Stimulated activated CD4-positive, alpha-beta T cell treated with anti-CD3 and anti-CD28 coated beads, Interleukin-1b, Interleukin-23, amount 100 ng/mL, for 48 hours (primary cell): ENCODE measurements around the gene EPB41L1.

Experiments used
- DNase-seq: peaks from one replicate; pipeline ENCODE4 v3.0.0-alpha.2; 2020

Gene EPB41L1

DNA sequence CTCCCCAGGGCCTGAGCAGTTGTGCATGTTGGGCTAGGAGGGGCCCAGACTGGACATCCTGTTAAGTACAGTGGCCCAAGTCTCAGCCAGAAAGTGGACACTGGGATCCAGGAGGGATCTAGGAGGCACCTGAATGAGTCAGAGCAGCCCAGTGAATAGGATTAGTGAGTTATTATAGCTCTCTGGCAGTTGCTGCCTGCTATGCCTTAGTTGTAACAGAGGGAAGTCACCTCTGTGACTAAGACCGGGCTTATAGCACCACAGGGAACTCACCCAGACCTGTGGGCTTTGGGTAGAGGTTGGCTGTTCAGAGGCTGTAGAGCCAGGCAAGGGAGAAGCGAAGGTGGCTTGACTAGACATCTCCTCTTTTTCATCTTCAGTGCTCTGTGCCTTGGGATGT is 42.7 kb downstream of the EPB41L1 start:
- no peak for DNase-seq

GRCh38 chr20:36199345-36200257 is 45.1 kb downstream of the EPB41L1 start:
- peak; percentile 71 for DNase-seq

- no peak for DNase-seq
Observed at GRCh38 chr20:36200451-36200850, 45.9 kb downstream of the EPB41L1 start.

DNA sequence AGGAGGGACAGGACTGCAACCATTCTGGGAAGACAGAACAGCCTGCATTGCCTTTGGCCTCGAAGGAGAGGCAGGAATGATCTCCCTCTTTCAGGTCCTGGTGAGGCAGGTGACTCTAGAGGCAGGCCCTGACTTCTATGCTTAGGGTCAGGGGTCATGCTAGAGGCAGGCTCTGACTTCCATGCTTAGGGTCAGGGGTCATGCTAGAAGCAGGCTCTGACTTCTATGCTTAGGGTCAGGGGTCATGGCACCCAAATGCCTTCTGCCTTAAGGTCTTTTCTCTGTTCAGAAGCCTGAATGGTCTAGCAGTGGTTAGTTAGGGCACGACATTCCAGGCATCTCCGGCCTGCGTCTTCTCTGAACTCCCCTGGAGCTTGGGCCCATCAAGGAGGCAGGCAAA is 46.7 kb downstream of the EPB41L1 start:
- DNase-seq: no peak

DNA sequence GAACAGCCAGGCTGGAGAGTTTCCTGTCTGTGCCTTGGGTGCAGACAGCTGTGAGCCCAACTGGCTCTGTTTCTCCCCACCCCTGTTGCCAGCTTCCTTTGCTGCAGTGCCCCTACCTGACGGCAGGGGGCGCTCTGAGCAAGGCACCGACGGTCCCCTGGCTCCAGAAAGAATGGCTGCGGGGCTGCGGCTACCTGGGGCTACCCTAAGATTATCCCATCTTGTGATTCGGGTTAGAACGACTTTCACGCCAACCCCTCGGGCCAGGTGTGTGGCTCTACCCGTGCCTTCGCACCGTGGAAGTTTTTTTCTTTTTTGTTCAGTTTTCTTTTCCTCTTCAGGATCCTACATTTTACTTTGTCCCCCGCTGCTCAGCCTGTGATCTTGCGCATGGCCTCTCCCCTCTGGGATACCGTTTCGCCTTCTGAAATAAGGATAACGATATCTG is 48.4 kb downstream of the EPB41L1 start:
- DNase-seq: peak; percentile 67

DNA sequence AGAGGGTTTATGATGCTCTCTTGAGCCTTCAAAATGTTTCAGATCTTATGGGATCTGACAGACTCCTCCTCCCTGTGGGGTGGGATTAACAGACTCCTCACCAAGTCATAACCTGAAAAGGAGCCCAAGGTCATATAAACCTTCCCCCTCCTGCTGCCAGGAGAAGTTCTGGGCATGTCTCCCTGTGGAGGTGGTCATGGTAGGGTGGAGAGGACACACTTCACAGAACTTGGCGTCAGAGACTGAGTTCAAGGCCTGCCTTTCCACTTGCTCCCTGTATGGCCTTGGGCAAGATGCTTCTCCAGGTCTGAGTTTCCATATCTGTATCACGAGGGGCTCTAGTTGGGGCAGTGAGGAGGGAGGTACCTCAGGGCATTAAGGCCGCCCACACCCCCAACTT is 49.3 kb downstream of the EPB41L1 start:
- DNase-seq: no peak

- DNase-seq: no peak
Observed at GRCh38 chr20:36205026-36205425, 50.5 kb downstream of the EPB41L1 start.

GRCh38 chr20:36206068-36206467 is 51.5 kb downstream of the EPB41L1 start:
- DNase-seq: no peak

- no peak for DNase-seq
Observed at GRCh38 chr20:36206641-36207040, 52.1 kb downstream of the EPB41L1 start.

DNA sequence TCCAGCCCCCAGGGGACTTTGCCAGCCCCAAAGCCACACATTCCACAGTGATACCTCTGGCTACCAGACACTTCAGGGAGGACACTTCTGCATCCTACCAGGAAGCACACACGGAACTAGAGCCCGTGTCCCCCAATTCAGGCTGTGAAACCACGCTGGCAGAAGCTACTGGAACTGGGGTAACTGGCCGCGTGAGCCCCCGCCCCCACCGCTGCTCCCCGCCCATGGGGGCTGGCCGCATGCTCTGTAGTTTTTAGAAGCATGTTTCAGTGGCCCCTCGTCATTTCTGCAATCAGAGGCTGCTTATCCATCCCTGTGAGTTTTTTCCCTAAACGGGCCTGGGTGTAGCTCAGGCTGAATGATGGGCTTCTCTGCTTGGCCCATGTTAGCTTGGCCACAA is 53.1 kb downstream of the EPB41L1 start:
- no peak for DNase-seq

DNA sequence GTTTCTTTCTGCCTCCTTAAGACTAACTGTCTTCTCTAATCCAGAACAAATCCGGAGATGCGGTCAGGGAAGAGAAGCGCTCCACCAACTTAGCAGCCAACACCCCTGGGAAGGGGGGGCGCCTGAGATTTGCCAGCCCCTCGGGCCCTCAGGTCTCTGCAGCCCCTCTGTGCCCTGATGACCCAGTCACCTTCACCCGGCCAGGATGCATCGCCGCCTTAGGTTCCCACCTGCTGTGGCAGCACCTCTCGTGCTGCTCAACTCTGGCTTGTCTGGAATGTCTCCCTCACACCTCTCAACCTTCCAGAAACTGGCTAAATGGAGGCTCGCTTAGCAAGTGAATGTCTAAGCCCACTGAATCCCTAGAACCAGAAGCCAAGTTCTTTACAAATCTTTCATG is 53.7 kb downstream of the EPB41L1 start:
- DNase-seq: no peak

- no peak for DNase-seq
Observed at GRCh38 chr20:36210436-36211021, 56.0 kb downstream of the EPB41L1 start.

DNA sequence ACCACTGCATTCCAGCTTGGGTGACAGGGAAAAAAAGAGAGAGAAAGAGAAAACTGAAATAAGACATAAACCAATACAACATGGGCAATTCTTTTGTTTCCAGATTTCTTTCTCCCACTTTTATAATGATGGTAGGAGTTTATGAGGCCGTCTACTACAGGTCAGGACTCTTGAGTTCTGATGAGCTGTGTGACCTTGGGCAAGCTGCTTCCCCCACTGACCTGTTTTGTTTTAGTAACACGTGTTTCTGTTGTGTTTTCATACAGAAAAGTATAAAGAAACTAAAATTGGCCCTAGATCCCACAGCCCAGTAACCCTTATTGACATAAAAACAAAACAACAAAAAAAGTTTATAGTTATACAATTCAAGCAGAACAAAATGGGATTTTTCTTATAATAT is 58.8 kb downstream of the EPB41L1 start:
- DNase-seq: no peak

GRCh38 chr20:36214684-36215256 is 60.2 kb downstream of the EPB41L1 start:
- DNase-seq: no peak

DNA sequence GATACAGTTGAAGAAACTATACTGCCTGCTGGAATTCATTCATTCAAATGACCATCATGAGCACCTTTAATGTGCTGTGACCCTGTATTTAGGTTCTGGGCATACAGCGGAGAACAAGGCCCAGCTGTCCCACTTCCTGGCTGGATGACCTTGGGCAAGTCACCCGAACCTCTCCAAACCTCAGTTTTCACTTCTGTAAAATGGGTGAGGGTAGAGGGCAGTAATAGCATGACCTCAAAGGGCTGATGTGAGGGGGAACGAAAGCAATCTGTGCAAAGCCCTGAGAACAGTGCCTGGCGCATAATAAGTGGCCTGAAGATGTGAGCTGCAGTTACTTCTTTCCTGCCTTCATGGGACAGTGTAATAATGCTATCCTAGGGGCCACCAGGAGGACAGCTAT is 61.2 kb downstream of the EPB41L1 start:
- DNase-seq: no peak

DNA sequence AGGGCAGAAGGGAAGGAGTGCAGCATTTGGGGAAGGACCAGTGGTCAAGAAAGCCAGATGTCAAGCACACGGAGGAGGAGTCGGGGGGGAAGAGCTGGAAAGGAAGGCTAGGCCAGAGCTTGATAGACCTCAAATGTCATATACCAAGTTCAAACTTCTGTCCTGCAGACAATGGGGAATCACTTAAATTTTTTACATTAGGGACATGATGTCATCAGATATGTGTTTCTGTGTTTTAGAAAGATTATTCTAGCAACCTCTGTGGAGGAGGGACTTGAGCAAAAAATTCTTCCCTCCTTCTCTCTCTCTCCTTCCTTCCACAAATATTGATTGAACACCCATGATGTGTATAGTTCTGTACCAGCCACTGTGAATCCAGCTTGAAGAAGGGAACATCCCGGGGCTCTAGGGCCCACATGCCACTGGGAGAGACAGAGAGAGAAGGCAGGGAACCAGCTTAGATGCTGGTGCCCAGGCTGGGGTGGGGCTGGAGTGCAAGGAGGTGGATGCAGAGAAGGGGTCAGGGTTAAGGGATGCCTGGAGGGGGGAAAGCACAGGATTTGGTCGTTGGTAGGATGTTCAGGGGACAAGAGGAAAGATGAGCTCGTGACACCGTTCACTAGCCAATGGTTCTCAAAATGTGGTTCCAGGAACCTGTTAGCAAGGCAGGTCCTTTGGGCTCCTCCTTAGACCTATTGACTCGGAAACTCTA is 61.9 kb downstream of the EPB41L1 start:
- no peak for DNase-seq

DNA sequence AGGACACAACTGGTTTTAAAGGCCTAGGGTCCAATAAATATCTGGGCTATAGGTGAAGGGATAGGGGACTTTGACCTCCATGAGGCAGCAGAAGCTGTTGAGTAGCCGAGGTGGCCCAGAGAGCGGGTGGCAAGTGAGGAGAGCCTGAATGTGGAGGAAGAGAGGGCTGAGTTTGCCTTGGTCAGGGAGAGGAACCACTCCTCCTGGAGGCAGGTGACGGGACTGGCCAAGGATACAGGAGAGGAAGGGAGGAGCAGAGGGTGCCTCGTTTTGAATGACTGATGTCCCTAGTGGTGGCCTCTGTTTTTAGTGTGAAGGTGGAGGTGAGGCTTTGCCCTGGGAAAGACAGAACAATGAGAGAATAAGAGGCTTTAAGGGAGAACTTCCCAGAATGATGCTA is 62.7 kb downstream of the EPB41L1 start:
- no peak for DNase-seq

GRCh38 chr20:36218380-36219064 is 64.0 kb downstream of the EPB41L1 start:
- DNase-seq: no peak

- no peak for DNase-seq
Observed at GRCh38 chr20:36219671-36220220, 65.2 kb downstream of the EPB41L1 start.

DNA sequence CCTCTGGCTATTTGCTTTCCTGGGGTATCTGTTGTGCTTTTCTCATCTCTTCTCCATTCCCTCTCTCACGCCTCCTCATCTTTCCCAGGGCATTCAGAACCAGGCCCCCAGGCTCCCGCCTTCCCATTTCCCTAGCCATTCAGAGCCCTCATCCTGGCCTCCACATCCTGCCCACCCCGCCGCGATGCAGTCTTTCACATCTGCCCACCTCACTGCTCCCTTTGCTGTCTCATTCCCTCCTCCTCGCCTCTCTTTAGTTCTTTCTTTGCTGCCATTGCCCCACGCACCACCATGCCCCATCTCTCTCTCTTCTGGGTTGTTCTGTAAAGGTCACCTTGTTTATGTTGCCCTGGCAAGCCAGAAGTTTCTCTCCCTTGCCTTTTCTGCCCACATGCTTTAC is 71.1 kb downstream of the EPB41L1 start:
- no peak for DNase-seq

- DNase-seq: no peak
Observed at GRCh38 chr20:36228770-36229169, 74.2 kb downstream of the EPB41L1 start.

DNA sequence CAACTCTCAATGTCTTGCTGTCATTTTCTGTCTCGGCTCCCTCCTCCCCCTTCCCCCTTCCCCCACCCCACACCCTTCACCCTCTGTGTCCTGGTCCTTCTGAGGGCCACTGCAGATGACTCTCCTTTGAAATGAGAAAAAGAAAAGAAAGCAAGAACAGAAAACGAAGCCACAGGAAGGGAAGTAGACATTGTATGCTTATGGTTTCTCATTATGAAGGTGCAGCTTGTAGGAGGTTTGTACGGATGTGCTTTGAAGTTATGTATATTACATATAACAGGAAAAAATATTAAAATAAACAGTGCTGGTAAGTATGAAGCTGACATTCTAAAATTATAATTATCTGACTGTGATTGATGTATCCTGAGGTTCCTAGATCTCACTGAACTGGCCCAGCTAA is 75.5 kb downstream of the EPB41L1 start:
- no peak for DNase-seq

DNA sequence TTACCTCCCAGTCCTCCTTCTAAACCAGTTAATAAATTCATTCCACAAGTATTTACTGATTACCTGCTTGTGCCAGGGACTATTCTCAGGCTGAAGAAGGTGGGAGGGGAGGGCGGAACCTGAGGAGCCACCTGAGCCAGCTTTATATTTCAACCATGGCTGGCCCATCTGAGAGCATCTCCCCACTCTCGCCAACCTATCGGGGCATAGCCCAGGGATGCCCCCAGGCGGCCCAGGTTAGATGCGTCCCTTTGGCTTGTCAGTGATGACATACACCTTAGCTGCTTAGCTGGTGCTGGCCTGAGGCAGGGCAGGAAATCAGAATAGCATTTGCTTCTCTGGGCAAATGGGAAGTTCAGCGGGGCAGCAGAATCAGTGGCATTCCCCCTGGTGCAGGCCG is 76.8 kb downstream of the EPB41L1 start:
- DNase-seq: no peak
